Cardiac fibroblast (primary cell): ENCODE data around the gene KCNC3.
"Not testable (repeated sequence)": the region's sequence is repeated elsewhere in the genome, so short reads cannot be mapped to it uniquely, and the experiment has no call there.

Experiments used
- DNase-seq, 2 donors: peaks; one replicate each; pipeline versions ENCODE4 v3.0.0 to v3.0.0-alpha.2; 2010; ENCODE audit warnings: low read depth in 2 of 2
- H3K4me3 ChIP-seq, 2 donors: replicated peaks in 1 of 2; 1 replicate in 1 of 2; 2 replicates in 1 of 2; pipeline ENCODE4 v1.5.1; 2011; ENCODE audit warnings: low read depth in 2 of 2, low read length in 2 of 2, mild to moderate bottlenecking in 2 of 2, moderate library complexity in 1 of 2
- CTCF ChIP-seq: IDR thresholded peaks from one replicate; pipeline ENCODE4 v1.5.1; 2011; ENCODE audit warnings: low read depth, mild to moderate bottlenecking, low read length, inconsistent platforms

Gene KCNC3

GRCh38 chr19:50352242-50352641, 23.1 kb upstream of the KCNC3 start:
- no peak for TF ChIP-seq CTCF
- no peak for DNase-seq

GRCh38 chr19:50349277-50350057, 20.3 kb upstream of the KCNC3 start:
- no peak for DNase-seq
- no peak overlapping the region for H3K4me3 ChIP-seq
- no peak for TF ChIP-seq CTCF

More at GRCh38 chr19:50352242-50352641, 23.1 kb upstream of the KCNC3 start:
- H3K4me3 ChIP-seq, result no peak overlapping the region

GRCh38 chr19:50347089-50347581, 18.0 kb upstream of the KCNC3 start:
- DNase-seq, H3K4me3 ChIP-seq: not testable (repeated sequence)

- no peak overlapping the region for H3K4me3 ChIP-seq
- DNase-seq, result no peak
- no peak for TF ChIP-seq CTCF
These were observed 15.6 kb upstream of the KCNC3 start for GRCh38 chr19:50344661-50345318.

DNA sequence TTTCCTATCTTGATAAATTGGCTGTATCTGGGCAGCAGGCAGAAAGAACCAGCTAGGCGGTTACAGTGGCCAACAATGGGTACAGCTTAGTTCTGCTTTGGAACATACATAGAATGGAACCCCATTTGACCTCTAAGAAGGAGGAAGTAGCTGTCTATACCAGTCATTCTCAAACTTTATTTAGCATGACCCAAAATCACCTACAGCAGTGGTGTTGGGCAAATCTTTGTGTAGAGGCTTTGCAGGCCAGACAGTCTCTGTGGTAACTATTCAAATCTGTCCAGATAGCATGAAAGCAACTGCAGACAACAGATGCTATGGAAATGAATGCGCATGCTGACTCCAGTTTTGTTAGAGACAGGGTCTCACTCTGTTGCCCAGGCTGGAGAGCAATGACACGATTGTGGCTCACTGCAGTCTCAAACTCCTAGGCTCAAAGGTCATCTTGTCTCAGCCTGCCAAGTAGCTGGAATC, 12.0 kb upstream of the KCNC3 start:
- no peak overlapping the region for H3K4me3 ChIP-seq
- no peak for DNase-seq
- TF ChIP-seq CTCF, result no peak

DNA sequence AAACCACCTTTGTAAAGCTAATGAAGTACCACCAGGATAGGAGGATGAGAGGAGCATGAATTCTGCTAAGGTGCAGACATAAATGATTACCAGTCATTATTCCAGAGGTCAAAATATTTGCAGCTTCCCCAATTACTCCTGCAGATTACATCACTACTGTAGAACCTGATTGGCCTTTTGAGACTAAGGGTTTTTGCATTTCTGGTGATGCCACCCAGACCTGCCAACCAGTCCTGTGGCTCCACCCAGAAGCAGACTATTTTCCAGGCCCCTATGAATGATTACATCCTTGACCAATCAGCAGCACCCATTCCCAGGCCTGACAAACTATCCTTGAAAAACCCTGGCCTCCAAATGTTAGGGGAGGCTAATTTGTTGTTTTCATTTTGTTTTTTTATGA, 11.2 kb upstream of the KCNC3 start:
- H3K4me3 ChIP-seq, result no peak overlapping the region
- no peak for TF ChIP-seq CTCF
- DNase-seq, result no peak

- H3K4me3 ChIP-seq, DNase-seq: not testable (repeated sequence)
These were observed 7.9 kb upstream of the KCNC3 start for GRCh38 chr19:50337031-50337430.
